Activated CD8-positive, alpha-beta memory T cell treated with anti-CD3 and anti-CD28 coated beads, Interleukin-2, amount 50 U/mL, for 4 hours (primary cell): ENCODE results near the gene ANKRD22.
A peak's percentile ranks its signal among the peaks of the same experiment; 100 is the strongest.
"Not testable (repeated sequence)": the region's sequence is repeated elsewhere in the genome, so short reads cannot be mapped to it uniquely, and the experiment has no call there.

Source experiments
- DNase-seq: peaks from one replicate; pipeline ENCODE4 v3.0.0-alpha.2; 2020

Gene ANKRD22

DNA sequence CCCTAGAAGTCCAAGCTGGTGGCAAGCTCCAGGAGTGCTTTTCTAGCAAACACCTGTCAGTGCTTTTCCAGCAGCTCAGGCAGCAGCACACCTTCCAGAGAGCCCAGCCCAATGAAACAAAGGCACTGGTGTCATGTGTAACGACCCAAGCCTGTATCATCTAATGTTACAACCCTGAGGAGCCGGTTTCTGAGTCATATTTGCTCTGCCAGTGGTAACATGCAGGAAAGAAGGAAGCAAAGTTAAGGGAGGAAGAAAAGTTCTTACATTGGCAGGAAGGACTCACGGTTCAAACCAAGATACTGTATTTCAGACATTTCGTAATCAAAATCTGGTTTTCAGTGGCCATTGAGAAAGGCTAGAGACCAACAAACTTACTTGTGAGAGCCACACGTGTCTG is at the start of gene ANKRD22:
Gene ANKRD22, minus strand, starts transcription at position 139 of the 400 bp plus-strand sequence. CDS start 237 bp downstream, outside the sequence.
- no peak for DNase-seq

DNA sequence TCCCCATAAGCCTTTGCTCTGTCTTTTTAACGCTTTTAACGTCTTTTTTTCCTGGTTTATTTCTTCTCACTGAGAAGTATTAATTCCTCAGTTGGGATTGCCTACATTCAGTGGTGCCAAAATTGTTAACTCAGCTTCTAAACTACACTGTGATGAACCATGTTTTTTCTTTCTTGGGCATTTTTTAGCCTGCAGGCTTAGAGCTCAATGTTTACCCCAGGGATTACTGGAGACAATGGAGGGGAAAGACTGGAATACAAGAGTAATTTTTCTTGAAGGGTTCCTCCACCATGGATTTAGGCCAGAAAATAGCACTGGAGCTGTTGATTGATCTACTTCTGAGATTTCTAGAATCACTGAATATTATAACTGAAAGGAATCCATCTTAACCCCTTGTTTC is 48.2 kb upstream of the ANKRD22 start:
- no peak for DNase-seq

DNA sequence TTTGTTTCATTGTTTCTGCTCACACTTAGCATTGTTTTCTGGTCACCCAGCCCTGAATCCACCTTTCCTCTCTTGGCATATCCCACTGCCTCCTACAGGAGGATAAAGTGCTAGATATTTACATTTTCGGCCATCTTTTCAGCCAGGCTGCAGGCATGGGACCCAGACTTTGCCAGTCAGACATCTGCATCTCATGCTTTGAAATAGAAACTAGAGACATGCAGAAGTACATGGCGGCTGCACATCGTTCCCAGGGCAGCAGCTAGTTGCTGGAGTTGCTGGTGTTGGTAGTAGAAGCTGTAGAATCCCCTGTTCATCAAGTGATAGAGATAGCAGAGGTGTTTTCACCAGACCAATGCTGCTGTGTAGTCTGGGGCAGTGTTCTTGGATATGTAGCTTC is 47.1 kb upstream of the ANKRD22 start:
- no peak for DNase-seq

DNA sequence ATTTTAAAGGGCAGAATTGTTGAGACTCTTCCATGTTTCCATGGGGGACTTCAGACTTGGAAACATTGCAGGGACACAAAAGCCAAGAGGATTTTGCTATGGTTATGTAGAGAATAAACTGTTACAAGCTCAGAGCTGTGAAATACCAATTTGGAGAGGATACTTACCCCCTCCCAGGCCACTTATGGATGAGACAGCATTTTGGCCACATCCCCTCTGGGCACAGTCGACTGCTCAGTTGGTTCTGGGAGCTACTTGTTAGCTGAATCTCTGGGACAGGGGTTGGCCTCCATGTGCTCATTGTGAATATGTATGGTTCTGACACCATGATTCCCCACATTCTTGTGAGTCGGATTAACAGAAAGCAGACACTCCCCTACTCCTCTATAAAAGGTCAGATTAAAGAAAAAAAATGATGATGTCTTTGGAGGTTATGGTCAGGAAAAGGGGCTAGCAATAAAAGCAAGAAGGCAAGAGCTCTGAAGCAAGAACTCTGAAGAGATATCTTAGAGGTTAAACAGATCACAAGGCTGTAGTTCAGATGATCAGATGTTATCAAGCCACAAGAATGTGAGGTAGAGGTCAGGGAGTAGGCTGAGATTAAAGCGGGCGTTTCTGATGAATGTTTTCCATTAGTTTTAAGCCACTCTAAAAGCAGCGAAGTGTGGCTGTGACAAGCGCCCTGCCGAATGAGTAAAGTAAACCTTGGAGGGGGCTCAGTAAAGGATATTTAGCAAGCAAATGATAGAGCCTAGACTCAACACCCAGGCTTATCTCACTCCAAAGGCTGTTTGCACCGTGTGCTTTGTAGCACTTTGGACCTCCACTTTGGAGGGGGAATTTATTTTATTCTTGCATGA is 45.6 kb upstream of the ANKRD22 start:
- peak; percentile 19 for DNase-seq

GRCh38 chr10:88896372-88896993 is 44.8 kb upstream of the ANKRD22 start:
- DNase-seq = no peak

DNA sequence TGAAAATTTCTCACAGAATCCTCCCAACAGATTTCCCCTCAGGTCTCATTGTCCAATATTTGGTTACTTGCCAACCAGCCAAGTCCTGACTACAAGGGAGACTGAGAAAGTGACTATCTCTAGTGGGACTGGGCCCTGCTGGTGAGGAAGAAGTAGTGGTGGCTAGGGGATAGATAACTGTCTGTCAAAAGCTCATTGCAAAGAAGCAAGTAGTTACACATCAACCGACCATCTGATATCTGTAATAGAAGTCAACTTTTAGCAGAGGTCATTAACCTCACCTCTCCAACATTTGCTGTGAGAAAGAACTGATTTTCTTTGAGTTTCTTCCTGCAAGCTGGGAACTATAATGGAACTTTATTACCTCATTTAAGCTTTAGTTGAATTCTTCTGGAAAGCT is 43.6 kb upstream of the ANKRD22 start:
- no peak for DNase-seq

- no peak for DNase-seq
Measured at GRCh38 chr10:88893611-88894010, 42.0 kb upstream of the ANKRD22 start.

- no peak for DNase-seq
Measured at GRCh38 chr10:88892222-88892967, 40.8 kb upstream of the ANKRD22 start.

DNA sequence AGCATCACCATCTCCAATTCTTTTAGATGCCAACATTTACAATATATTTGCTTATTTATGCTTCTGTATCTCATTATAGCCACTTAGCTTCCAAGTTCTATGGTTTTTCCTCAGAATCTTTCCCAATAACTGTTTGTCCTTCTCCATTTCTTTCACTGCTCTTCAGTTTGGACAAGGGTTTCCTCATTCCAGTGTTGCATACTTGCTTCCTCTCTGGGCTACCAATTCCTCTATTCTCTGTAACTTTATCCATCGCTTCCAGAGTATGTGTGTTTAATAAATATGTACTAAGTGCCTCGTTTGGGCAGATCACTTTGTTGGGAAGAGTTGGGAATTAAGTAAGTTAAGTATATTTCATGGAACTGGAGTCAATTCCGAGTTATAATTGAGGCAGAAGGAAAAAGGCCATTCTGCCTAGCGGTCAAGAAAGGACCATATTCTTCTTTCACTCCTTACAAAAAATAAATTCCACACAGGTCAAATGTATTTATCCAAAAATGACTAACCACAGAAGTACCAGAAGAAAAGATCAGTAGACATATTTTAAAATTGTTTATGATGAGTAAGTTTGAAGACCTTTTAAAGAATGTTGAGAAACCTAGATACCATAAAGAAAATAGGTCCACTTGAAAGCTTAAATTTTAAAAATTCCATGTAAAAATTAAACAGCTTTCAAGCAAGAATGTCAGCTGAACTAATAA is 39.2 kb upstream of the ANKRD22 start:
- DNase-seq = no peak

DNA sequence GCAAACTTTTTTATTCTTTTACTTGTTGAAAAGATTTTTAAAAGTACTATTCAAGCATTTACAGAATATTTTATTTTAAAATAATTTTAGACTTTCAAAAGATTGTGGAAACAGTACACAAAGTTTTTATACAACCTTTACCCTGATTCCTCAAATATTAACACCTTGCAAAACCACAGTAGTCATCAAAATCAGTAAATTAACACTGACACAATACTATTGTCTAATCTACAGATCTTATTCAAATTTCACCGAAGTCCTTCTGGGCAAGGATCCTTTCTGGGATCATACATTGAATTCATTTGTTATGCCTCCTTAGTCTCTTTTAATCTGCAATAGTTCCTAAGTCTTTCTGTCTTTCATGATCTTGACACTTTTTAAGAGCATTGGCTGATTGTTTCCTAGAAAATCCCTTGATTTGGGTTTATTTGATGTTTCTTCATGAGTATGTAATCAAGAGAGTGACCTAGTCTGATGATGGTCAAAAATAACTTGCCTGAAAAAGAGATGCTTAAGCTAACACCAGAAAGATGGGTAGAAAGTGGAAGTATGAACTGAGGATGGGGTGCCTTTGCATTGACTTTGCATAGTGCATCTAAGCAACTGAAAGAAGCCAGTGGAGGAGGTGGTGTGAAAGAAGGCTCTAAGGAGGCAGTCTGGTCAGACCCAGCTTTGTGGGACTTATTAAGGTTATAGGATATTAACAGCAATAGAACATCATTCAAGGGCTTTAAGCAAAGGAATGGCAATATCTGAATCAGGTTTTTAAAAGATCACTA is 38.1 kb upstream of the ANKRD22 start:
- no peak for DNase-seq

DNA sequence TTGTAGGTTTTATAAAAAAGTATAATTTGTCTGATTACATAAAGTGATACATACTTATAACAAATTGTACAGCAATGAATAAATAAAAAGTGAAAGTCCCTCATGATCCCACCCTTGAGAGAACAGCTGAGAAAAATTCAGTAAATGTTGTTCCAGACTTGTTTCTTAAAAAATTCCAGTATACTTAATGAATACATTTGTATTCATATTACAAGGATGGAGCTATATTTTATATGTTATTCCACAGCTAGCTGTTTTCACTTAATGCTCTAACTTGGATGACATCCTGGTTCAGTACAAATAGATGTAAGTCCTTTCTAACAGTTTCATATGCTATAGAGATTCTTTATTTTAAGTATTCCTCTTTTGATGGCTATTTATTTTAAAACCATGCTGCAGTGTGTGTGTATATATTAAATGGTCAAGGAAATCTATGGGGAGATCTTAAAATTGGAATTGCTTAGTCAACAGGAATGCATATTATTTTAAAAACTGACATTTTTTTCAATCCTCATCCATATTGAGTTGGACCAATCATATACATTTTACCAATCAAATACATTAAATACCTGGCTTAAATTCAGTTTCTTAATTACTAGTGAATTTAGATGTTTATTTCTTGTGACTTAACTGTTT is 37.3 kb upstream of the ANKRD22 start:
- DNase-seq = no peak

DNA sequence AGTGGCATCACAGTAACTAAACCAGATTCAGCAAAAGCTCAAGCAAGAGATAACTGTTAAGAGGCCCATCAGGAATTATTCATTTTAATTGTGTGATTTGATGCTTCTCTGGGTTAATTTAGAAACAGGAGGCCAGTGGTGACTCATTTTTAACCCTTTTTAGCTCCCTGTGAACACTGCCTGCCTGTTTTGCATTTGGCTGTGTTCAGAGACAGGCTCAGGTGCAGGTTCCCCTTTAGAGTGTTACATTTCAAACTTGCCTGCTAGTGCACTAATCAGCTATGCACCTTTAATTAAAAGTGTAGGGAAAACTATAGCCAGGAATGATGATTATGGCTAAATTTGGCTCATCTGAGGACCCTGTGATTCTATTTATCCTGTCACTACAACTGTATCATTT is 34.9 kb upstream of the ANKRD22 start:
- no peak for DNase-seq

- no peak for DNase-seq
Measured at GRCh38 chr10:88883448-88883809, 31.8 kb upstream of the ANKRD22 start.

- not testable (repeated sequence) for DNase-seq
Measured at GRCh38 chr10:88882646-88883447, 31.2 kb upstream of the ANKRD22 start.

GRCh38 chr10:88881922-88882645 is 30.4 kb upstream of the ANKRD22 start:
- no peak for DNase-seq

DNA sequence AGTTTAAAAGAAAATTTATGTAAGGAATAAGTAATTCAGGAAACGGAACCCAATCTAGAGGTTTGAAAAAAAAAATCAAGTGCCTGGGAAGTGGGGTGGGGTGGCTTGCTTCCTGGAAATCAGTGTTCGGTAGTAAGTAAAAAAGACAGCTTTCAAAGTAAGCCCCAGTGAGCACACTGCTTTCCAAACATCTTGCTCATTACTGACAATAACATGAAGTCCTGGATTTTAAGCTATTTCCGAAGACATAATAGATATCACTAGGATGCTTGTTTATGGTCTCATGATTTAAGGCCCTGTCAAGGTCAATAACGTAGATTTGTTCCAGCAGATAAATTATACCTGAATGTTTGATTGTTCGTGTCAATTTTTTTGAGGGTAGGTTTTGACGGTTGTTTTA is 29.7 kb upstream of the ANKRD22 start:
- no peak for DNase-seq

GRCh38 chr10:88880282-88881076 is 28.8 kb upstream of the ANKRD22 start:
- DNase-seq = peak; percentile 63

DNA sequence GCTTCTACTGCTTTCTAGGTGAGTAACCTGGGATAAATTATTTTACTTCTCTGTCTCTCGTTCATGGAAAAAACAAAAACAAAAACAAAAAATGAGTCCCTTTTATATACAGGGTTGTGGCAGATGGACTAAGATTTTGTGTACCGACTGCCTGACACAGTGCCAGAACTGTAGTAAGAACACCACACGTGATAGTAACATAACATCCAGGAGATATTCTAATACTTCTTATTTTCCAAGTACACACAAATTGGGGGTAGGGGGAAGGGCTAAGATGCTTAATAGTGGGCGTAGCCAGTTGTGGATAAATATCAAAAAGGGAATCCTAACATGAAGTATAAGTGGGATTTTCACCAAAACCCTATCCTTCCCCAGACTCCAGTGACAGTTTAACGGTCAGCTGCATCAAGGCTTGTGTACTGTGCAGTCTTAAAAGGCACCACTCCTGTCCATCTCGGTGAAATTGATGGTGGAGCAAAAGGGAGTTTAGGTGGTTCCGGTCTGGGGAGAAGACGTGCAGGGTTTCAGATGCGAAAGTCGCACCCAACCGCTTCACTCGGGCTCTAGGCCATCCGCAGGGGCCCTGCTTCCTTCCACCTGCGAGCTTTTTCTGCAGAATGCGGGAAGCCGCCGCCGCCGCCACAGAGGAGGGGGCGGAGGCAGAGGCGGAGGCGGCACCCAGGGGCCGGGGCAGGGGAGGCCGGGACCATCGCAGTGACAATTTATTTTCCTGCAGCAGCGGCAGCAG is 28.1 kb upstream of the ANKRD22 start, which contains the start of gene STAMBPL1:
Gene STAMBPL1, plus strand, starts transcription at position 712 of the 748 bp plus-strand sequence. CDS start 21,464 bp downstream, outside the sequence.
- peak; percentile 70 for DNase-seq
